ENCODE data around the gene KIAA0513. TPM values are rescaled to one million over a fixed set of nuclear protein-coding genes. Genes with fewer than 3 reads are reported as not detected.

Gene KIAA0513
- total and polyA plus RNA-seq, 10 of the 15 experiments (the other 5 are each of a cell fraction or from before 2014, with no cell fraction given): 0.14 to 5.8 (median 2.0) TPM

- TF ChIP-seq YBX1 (IDR thresholded peaks at IDR 0.05): no peak
- peak; percentile 72 for TF ChIP-seq RUNX3 (IDR thresholded peaks at IDR 0.05; ENCODE audit: low read length)
- TF ChIP-seq ZNF217 (IDR thresholded peaks at IDR 0.05): no peak
- TF ChIP-seq STAT1 (conservative IDR thresholded peaks at IDR 0.05): no peak
- no peak for TF ChIP-seq REST (IDR thresholded peaks at IDR 0.05; ENCODE audit: low read depth, low read length)
- TF ChIP-seq SRF (IDR thresholded peaks at IDR 0.05; ENCODE audit: low read depth in 2 of 2, low read length in 2 of 2): peak in 1 of 2 experiments; percentile 71; a peak in 2 of 4 replicates
- no peak for TF ChIP-seq NFXL1 (IDR thresholded peaks at IDR 0.05; ENCODE audit: borderline replicate concordance)
- TF ChIP-seq USF1 (IDR thresholded peaks at IDR 0.05; ENCODE audit: borderline replicate concordance, extremely low read length, insufficient read depth, low read depth, low read length): no peak
- no peak for TF ChIP-seq SP1 (IDR thresholded peaks at IDR 0.05; ENCODE audit: low read depth, low read length)
- no peak for TF ChIP-seq RCOR1 (conservative IDR thresholded peaks at IDR 0.05; ENCODE audit: low read depth, low read length)
- TF ChIP-seq NRF1 (conservative IDR thresholded peaks at IDR 0.05; ENCODE audit: low read depth, low read length): no peak
Measured at GRCh38 chr16:85136213-85136701, 108.7 kb downstream of the KIAA0513 start (continued).

Measured in GM12878 (cell line).